Fibroblast of the aortic adventitia (primary cell): Measurements from ENCODE around the gene PHLDA2. TPM values are rescaled to one million over a fixed set of nuclear protein-coding genes. Genes with fewer than 3 reads are reported as not detected.

Experiments used
- DNase-seq: peaks from one replicate; pipeline ENCODE4 v3.0.0-alpha.2; 2010; ENCODE audit warnings: low read depth
- H3K4me3 ChIP-seq: 2 replicates; pipeline ENCODE4 v1.5.1; 2011; ENCODE audit warnings: low read depth, mild to moderate bottlenecking, control low read depth, low read length, moderate library complexity
- total RNA-seq: library from RNA; depleted of rRNA; stranded (reverse); fragments of >200 nt; gene quantifications from 2 replicates; pipeline ENCODE4 v1.2.3, GENCODE V29; 2012; ENCODE audit warnings: low replicate concordance
- TF ChIP-seq, protein P1 (sequence below): IDR thresholded peaks from 2 replicates; pipeline ENCODE4 v1.5.1; 2011; ENCODE audit warnings: mild to moderate bottlenecking, low read length, control low read depth, inconsistent platforms; ENCODE audit not compliant: insufficient read depth

Gene PHLDA2, protein sequence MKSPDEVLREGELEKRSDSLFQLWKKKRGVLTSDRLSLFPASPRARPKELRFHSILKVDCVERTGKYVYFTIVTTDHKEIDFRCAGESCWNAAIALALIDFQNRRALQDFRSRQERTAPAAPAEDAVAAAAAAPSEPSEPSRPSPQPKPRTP
- total RNA-seq, result 1.2 and 3.8 TPM in 2 replicates

DNA sequence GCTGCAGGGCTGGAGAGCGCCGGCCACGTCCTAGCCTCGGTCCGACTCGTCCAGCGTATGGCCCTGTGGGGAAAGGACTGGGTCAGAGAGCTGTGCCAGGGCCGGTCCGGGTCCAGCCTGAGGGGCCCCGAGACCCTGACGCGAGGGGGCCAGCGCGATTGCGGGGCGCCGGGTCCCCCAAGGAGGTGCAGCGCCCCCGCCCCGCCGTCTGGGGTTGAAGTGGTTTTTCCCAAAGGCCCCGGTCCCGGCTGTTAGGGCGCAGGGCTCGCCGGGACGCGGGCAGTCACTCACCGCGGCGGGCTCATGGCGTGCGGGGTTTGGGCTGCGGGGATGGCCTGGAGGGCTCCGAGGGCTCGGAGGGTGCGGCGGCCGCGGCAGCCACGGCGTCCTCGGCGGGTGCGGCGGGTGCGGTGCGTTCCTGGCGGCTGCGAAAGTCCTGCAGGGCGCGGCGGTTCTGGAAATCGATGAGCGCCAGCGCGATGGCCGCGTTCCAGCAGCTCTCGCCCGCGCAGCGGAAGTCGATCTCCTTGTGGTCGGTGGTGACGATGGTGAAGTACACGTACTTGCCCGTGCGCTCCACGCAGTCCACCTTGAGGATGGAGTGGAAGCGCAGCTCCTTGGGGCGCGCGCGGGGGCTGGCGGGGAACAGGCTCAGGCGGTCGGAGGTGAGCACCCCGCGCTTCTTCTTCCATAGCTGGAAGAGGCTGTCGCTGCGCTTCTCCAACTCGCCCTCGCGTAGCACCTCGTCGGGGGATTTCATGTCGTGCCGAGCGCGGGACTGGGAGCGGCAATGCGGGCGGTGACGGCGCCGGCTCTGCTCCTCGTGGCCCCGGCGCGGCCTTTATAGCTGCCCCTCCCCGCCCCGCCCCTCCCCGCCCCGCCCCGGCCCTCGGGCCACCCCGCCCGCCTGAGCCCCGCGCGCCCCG is at the start of gene PHLDA2:
Gene PHLDA2 (minus strand): TSS at position 816 of the 926 bp plus-strand sequence. CDS start 56 bp downstream, at position 760.
- peak; percentile 76 for DNase-seq
- H3K4me3 ChIP-seq, result peak within 1 kb of the TSS; percentile 74
- TF ChIP-seq, protein P1, sequence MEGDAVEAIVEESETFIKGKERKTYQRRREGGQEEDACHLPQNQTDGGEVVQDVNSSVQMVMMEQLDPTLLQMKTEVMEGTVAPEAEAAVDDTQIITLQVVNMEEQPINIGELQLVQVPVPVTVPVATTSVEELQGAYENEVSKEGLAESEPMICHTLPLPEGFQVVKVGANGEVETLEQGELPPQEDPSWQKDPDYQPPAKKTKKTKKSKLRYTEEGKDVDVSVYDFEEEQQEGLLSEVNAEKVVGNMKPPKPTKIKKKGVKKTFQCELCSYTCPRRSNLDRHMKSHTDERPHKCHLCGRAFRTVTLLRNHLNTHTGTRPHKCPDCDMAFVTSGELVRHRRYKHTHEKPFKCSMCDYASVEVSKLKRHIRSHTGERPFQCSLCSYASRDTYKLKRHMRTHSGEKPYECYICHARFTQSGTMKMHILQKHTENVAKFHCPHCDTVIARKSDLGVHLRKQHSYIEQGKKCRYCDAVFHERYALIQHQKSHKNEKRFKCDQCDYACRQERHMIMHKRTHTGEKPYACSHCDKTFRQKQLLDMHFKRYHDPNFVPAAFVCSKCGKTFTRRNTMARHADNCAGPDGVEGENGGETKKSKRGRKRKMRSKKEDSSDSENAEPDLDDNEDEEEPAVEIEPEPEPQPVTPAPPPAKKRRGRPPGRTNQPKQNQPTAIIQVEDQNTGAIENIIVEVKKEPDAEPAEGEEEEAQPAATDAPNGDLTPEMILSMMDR, result no peak

DNA sequence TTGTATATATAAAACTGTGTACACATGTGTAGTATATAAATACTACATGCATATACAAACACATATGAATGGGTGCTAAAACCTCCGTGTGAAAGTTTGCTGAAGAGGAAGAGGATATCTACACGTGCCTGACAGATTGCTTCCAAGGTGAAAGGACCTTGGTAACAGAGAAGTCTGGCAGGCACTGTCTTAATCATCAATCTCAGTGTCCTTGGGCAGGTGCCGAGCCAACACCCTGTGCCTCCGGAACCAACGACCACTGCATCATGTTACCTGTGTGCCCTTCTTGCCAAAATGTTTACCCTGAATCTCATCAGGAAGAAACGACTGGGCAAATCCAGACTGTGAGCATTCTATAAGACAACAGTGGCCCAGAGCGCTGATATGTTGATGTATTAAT is 47.9 kb upstream of the PHLDA2 start:
- DNase-seq, result no peak
- TF ChIP-seq, protein P1, result no peak
- no peak overlapping the region for H3K4me3 ChIP-seq

DNA sequence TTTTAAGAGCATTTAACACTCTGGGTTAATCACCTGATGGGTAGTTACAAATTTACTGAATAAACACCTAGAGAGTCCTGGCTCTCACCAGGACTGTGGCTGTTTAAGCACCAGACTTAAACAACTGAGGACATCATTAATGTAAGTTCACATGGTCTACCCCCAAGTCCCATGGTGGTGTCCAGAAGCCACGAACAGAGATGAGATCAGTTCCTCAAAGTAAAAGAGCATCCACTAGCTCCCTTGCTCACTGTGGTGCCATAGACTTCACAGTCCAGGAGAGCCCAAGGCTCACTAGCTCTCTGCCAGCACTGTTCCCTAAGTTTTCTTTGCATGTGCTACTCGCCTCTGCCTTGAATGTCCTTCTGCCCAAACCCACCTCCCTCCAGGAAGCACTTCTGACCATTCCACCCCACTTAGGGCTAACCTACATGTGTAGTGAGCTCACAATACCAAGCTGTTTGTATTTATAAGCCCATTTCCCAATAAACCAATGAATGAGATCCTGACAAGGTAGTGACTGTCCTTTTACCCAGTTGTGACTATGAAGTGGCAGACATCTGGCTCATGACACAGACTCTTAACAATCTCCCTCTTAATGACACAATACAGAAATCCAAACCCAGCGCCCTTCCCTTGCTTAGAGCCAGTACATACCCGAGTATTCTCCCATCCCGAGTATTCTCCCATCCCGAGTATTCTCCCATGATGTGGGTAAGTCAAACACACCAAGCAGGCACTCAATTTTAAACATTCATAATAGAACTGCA is 47.3 kb upstream of the PHLDA2 start:
- TF ChIP-seq, protein P1, result no peak
- DNase-seq, result no peak
- H3K4me3 ChIP-seq, result no peak overlapping the region

DNA sequence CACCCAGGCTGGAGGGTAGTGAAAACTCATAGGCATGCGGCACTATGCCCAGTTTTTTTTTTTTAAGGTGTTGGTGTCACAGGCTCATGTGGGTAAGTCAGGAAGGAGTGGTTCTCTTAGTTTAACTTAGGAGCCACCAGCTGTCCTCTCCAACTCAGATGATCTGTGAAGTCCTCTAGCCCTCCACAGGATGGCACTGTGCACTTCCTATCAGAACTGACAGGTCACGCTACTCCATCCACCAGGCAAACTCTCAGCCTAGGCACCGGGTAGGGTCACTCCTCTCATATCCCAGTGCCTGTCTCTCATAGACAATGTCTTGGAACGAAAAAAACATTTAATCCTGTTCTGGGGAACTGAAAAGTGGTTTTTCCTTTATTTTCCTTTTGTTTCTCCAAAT is 46.4 kb upstream of the PHLDA2 start:
- DNase-seq, result peak; percentile 32
- no peak overlapping the region for H3K4me3 ChIP-seq
- TF ChIP-seq, protein P1, result peak; percentile 36

DNA sequence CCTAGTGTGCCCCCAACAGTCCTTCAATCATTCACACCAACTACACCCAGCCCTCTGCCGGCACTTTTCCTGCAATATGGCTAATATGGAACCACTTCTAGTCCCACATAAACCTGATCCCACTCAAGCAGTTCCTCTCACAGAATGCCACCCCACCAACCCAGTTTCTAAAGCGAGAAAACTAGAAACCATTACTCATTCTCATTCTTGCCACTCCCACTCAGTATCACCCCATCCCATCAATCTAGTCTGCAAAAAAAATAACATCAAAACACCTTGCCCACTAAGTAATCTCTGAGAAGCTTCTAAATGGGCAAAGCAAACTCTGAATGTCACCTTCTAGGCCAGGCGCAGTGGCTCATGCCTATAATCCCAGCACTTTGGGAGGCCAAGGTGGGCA is 45.1 kb upstream of the PHLDA2 start:
- no peak for DNase-seq
- TF ChIP-seq, protein P1, result no peak
- H3K4me3 ChIP-seq, result no peak overlapping the region

DNA sequence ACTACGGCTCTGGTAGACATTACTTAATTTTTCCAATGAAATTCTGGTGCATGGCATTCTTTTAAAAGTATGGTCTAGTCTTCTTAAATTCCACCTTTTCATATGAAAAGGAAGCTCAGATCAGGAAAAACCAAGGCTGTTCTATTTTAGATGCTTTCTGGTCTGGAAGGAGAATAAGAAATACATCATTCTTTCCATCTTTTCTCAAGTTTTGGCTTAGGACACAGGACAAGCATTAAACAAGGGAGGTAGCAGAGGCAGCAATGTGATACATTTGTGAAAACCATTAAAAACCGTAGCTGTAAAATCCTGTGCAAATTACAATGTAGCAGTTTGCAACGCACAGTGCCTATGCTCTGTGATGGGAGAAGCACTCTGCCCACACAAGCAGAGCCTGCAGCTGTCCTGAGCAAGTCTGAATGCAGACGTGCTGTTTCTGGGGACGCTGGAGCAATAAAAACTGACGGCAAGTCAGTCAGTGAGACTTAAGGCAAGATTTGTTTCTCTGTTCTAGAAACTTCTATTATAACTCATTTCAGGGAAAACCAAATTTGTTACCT is 39.2 kb upstream of the PHLDA2 start:
- no peak for DNase-seq
- TF ChIP-seq, protein P1, result no peak
- H3K4me3 ChIP-seq, result no peak overlapping the region
